Colonic mucosa (tissue), 4 donors: ENCODE results near the gene SLC25A40. TPM values are rescaled to one million over a fixed set of nuclear protein-coding genes. Genes with fewer than 3 reads are reported as not detected.
A peak's percentile ranks its signal among the peaks of the same experiment; 100 is the strongest.

Experiments used
- DNase-seq: peaks from one replicate; pipeline ENCODE4 v3.0.0-alpha.2; 2020
- H3K27ac ChIP-seq: fragments of 200-600 bp; one replicate; pipeline ENCODE4 v1.8.0; 2021
- H3K27me3 ChIP-seq: fragments of 200-600 bp; one replicate; pipeline ENCODE4 v1.8.0; 2021
- H3K36me3 ChIP-seq: fragments of 200-600 bp; one replicate; pipeline ENCODE4 v1.8.0; 2021
- H3K4me1 ChIP-seq: fragments of 200-600 bp; one replicate; pipeline ENCODE4 v1.8.0; 2021; ENCODE audit warnings: mild to moderate bottlenecking
- H3K4me3 ChIP-seq: fragments of 200-600 bp; one replicate; pipeline ENCODE4 v1.8.0; 2021
- H3K9ac ChIP-seq, 2 donors: one replicate each; pipeline ENCODE4 v1.7.0; 2013; ENCODE audit warnings: control low read depth in 2 of 2, low read depth in 2 of 2, low read length in 2 of 2
- H3K9me3 ChIP-seq: fragments of 200-600 bp; one replicate; pipeline ENCODE4 v1.8.0; 2021
- CTCF ChIP-seq: fragments of 200-600 bp; IDR thresholded peaks from one replicate; pipeline ENCODE4 v1.8.0; 2022; ENCODE audit warnings: antibody characterized with exemption, mild to moderate bottlenecking
- intact Hi-C: fragments of 100-400 bp; cut with DNase I; formaldehyde crosslinking; loops from one replicate; pipeline ENCODE4 v1.14.1; 2022
- total RNA-seq, 2 donors: library from RNA; stranded (reverse); fragmentation: NEBNext Ultra II Directional in 1 of 2; extraction: Animal tissue kit (Norgen Biotek cat#: 25700) in 1 of 2; gene quantifications; one replicate each; pipeline ENCODE4 v1.2.1, GENCODE V29; 2021
- donor health status: healthy.
- donor health status: DM: no; HTN: no; CAD: no.
- donor health status: DM: no; HTN: no; CAD: no.

Gene SLC25A40
- total RNA-seq, 2 donors from 2014 or later: 25.7 to 39.6 TPM

- DNase-seq: no peak
- H3K4me1 ChIP-seq: no peaks in the 10 kb centered on the region
- no peak overlapping the region for H3K27ac ChIP-seq
- H3K4me3 ChIP-seq: no peak overlapping the region
- H3K36me3 ChIP-seq: no peaks in the 10 kb centered on the region
- intact Hi-C loops: no loop called here
- no peak for TF ChIP-seq CTCF
- H3K9me3 ChIP-seq: no peaks in the 10 kb centered on the region
- H3K9ac ChIP-seq: no peak overlapping the region
- no peaks in the 10 kb centered on the region for H3K27me3 ChIP-seq
Observed at GRCh38 chr7:87885018-87885417, 8.9 kb upstream of the SLC25A40 start.

GRCh38 chr7:87882151-87882937, 6.2 kb upstream of the SLC25A40 start:
- Histone ChIP-seq H3K36me3 (no peaks in the 10 kb centered on the region), H3K4me1 (no peaks in the 10 kb centered on the region), H3K9ac (no peak overlapping the region), H3K4me3 (no peak overlapping the region), H3K27ac (no peak overlapping the region), H3K27me3 (no peaks in the 10 kb centered on the region), H3K9me3 (no peaks in the 10 kb centered on the region)
- TF ChIP-seq CTCF: no peak
- intact Hi-C loops: loop anchor here (5.0 kb wide), 1 partner anchor 85 kb away; no protein-coding TSS in a partner anchor
- DNase-seq: no peak

- Histone ChIP-seq H3K4me3 (no peak overlapping the region), H3K27ac (no peak overlapping the region), H3K4me1 (peaks cover 3% of the 10 kb centered on the region), H3K27me3 (no peaks in the 10 kb centered on the region), H3K9me3 (no peaks in the 10 kb centered on the region), H3K36me3 (no peaks in the 10 kb centered on the region), H3K9ac (peak overlapping the region in 1 of 2 donors; percentile 34)
- intact Hi-C loops: loop anchor here (10.0 kb wide), 2 partner anchors 253 to 723 kb away; partner anchors contain the start of genes DMTF1 and RUNDC3B
- TF ChIP-seq CTCF: no peak
- no peak for DNase-seq
Observed at GRCh38 chr7:87878208-87878735, 2.1 kb upstream of the SLC25A40 start.

GRCh38 chr7:87877366-87878040, 1.3 kb upstream of the SLC25A40 start:
- Histone ChIP-seq H3K9me3 (no peaks in the 10 kb centered on the region), H3K27me3 (no peaks in the 10 kb centered on the region), H3K4me1 (peaks cover 3% of the 10 kb centered on the region), H3K27ac (peak overlapping the region; percentile 98), H3K36me3 (no peaks in the 10 kb centered on the region), H3K9ac (peak overlapping the region in 1 of 2 donors; percentile 89), H3K4me3 (peak overlapping the region; percentile 85)
- no peak for TF ChIP-seq CTCF
- intact Hi-C loops: loop anchor here (10.0 kb wide), 2 partner anchors 253 to 723 kb away; partner anchors contain the start of genes DMTF1 and RUNDC3B
- DNase-seq: no peak

GRCh38 chr7:87876869-87877234, 692 bp upstream of the SLC25A40 start:
- no peaks in the 10 kb centered on the region for H3K9me3 ChIP-seq
- intact Hi-C loops: loop anchor here (10.0 kb wide), 2 partner anchors 252 to 722 kb away; partner anchors contain the start of genes DMTF1 and RUNDC3B

More at GRCh38 chr7:87876869-87877234, 692 bp upstream of the SLC25A40 start:
- Histone ChIP-seq H3K9ac (peak overlapping the region; percentile 85 to 89), H3K4me3 (peak overlapping the region; percentile 85), H3K27ac (peak overlapping the region; percentile 98), H3K4me1 (peaks cover 3% of the 10 kb centered on the region), H3K36me3 (no peaks in the 10 kb centered on the region), H3K27me3 (no peaks in the 10 kb centered on the region)
- peak; percentile 70 for DNase-seq
- no peak for TF ChIP-seq CTCF
